Measurements from ENCODE around the gene DCD.
A peak's percentile ranks its signal among the peaks of the same experiment; 100 is the strongest.

The DCD gene, protein sequence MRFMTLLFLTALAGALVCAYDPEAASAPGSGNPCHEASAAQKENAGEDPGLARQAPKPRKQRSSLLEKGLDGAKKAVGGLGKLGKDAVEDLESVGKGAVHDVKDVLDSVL

DNA sequence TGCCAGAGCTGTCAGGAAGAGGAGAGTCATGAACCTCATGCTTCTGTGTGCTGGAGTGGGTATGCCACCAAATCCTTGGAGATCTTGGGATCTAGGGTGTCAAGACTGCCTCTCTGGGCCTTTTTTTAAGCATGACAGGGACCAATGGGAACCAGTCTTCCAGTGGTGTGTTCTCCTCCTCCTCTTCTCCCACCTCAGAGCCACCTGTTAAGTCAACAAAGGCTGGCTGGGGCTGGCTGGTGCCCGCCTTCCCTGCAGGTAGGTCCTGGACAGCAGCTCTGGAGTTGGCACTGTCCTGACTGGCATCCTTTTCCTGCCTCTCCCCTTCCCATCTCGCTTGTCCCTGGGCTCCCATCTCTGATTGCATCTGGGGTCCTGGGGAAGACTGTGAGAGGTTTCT, at the start of gene DCD:
TSS of gene DCD (minus strand) at position 101 of the 400 bp plus-strand sequence. CDS start at position 39, 62 bp downstream.
- Histone ChIP-seq H3K9ac (ENCODE audit: low read depth, low read length) (no peak within 1 kb of the TSS), H3K27me3 (ENCODE audit: control insufficient read depth, insufficient read depth, low read length) (peaks cover 7% of the 10 kb centered on the region; the same call in 1 of the 2 replicates)

DNA sequence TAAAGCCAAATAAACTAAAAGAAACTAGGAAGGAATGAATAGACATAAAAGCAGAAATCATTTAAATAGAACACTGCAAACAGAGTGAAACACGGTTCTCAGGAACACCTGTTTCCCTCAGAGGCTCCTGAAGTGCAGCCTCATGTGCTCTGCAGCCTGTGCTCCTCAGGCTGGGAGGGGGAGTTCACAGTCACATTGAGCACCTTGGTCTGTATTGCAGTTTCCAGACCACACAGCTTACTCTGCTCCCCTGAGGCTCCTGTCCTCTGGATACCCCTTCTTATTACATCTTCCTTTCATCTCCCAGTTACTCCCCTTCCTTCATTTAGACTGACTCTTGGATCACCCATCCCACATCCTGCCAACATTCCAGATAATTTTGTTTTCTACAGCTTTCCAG, 49.7 kb upstream of the DCD start:
- Histone ChIP-seq H3K4me1 (ENCODE audit: control insufficient read depth, insufficient read depth, low read length) (no peaks in the 10 kb centered on the region), H3K9ac (ENCODE audit: low read depth, low read length) (no peak overlapping the region), H3K27me3 (ENCODE audit: control insufficient read depth, insufficient read depth, low read length) (no peaks in the 10 kb centered on the region), H3K9me3 (ENCODE audit: control insufficient read depth, insufficient read depth, low read length) (no peaks in the 10 kb centered on the region), H3K27ac (ENCODE audit: low read depth, low read length) (no peak overlapping the region), H3K36me3 (ENCODE audit: control insufficient read depth, insufficient read depth, low read length) (no peaks in the 10 kb centered on the region), H3K4me3 (ENCODE audit: low read depth, low read length) (no peak overlapping the region)

More for the DNA sequence above, at the start of gene DCD:
- Histone ChIP-seq H3K36me3 (ENCODE audit: control insufficient read depth, insufficient read depth, low read length) (no peaks in the 10 kb centered on the region), H3K4me3 (ENCODE audit: low read depth, low read length) (no peak within 1 kb of the TSS), H3K27ac (ENCODE audit: low read depth, low read length) (no peak within 1 kb of the TSS), H3K4me1 (ENCODE audit: control insufficient read depth, insufficient read depth, low read length) (no peaks in the 10 kb centered on the region), H3K9me3 (ENCODE audit: control insufficient read depth, insufficient read depth, low read length) (no peaks in the 10 kb centered on the region)

DNA sequence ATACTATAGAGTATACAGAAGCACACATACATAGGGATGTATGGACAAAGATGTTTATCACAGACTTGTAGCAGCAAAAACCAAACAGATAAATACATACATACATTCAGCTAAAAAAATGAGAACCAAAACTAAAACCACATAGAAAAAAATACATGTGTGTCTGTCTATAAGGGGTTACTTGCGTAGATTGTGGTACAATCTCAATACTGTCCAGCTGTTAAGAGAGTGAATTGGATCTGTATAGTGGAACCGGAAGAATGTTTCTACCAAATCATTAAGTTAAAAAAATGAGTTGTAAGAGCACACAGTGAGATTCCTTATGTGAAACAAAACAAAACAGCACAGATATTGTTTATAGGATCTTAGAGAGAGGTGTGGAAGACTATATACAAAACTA, 44.2 kb upstream of the DCD start:
- Histone ChIP-seq H3K9ac (ENCODE audit: low read depth, low read length) (no peak overlapping the region), H3K27ac (ENCODE audit: low read depth, low read length) (no peak overlapping the region), H3K9me3 (ENCODE audit: control insufficient read depth, insufficient read depth, low read length) (no peaks in the 10 kb centered on the region), H3K4me1 (ENCODE audit: control insufficient read depth, insufficient read depth, low read length) (peaks cover 3% of the 10 kb centered on the region; the same call in 1 of the 2 replicates), H3K4me3 (ENCODE audit: low read depth, low read length) (no peak overlapping the region), H3K36me3 (ENCODE audit: control insufficient read depth, insufficient read depth, low read length) (no peaks in the 10 kb centered on the region), H3K27me3 (ENCODE audit: control insufficient read depth, insufficient read depth, low read length) (no peaks in the 10 kb centered on the region)

DNA sequence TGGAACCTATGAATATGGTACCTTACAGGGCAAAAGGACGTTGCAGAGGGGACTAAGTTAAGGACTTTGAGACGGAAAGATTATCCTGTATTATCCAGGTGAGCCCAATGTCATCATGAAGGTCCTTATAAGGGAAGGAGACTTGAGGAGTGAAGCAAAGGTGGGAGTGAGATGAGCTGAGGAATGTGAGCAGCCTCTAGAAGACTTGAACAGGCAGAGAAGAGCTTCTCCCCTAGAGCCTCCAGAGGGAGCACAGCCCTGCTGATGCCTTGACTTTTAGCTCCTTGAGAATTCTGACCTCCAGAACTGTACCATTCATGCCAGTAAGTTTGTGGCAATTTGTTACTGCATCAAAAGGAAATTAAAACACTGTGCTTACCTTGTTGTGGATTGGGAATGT, 41.8 kb upstream of the DCD start:
- Histone ChIP-seq H3K4me1 (ENCODE audit: control insufficient read depth, insufficient read depth, low read length) (peaks cover 12% of the 10 kb centered on the region; the same call in 1 of the 2 replicates), H3K27ac (ENCODE audit: low read depth, low read length) (no peak overlapping the region), H3K9ac (ENCODE audit: low read depth, low read length) (no peak overlapping the region), H3K36me3 (ENCODE audit: control insufficient read depth, insufficient read depth, low read length) (no peaks in the 10 kb centered on the region), H3K27me3 (ENCODE audit: control insufficient read depth, insufficient read depth, low read length) (peaks cover 4% of the 10 kb centered on the region; the same call in 1 of the 2 replicates), H3K9me3 (ENCODE audit: control insufficient read depth, insufficient read depth, low read length) (peaks cover 4% of the 10 kb centered on the region; the same call in 1 of the 2 replicates), H3K4me3 (ENCODE audit: low read depth, low read length) (no peak overlapping the region)

DNA sequence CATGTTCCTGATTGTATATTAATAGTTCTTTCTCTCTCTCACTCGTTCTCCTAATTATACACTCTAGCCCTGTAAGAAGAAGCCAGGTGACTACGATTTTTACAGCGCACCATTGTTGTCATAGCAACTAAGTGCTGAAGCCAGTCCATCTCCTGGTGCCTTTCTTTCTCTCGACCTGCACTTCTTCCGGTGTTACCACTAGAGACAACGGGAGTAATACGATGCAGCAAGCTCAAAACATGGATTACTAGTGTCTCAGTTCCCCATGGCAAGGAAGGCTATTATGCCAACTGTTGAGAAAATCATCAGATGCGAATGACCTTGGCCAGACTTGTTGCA, 40.8 kb upstream of the DCD start:
- Histone ChIP-seq H3K4me3 (ENCODE audit: low read depth, low read length) (no peak overlapping the region), H3K4me1 (ENCODE audit: control insufficient read depth, insufficient read depth, low read length) (peaks cover 22% of the 10 kb centered on the region), H3K9ac (ENCODE audit: low read depth, low read length) (no peak overlapping the region), H3K36me3 (ENCODE audit: control insufficient read depth, insufficient read depth, low read length) (no peaks in the 10 kb centered on the region), H3K27ac (ENCODE audit: low read depth, low read length) (no peak overlapping the region), H3K27me3 (ENCODE audit: control insufficient read depth, insufficient read depth, low read length) (peaks cover 4% of the 10 kb centered on the region; the same call in 1 of the 2 replicates), H3K9me3 (ENCODE audit: control insufficient read depth, insufficient read depth, low read length) (peaks cover 4% of the 10 kb centered on the region; the same call in 1 of the 2 replicates)

DNA sequence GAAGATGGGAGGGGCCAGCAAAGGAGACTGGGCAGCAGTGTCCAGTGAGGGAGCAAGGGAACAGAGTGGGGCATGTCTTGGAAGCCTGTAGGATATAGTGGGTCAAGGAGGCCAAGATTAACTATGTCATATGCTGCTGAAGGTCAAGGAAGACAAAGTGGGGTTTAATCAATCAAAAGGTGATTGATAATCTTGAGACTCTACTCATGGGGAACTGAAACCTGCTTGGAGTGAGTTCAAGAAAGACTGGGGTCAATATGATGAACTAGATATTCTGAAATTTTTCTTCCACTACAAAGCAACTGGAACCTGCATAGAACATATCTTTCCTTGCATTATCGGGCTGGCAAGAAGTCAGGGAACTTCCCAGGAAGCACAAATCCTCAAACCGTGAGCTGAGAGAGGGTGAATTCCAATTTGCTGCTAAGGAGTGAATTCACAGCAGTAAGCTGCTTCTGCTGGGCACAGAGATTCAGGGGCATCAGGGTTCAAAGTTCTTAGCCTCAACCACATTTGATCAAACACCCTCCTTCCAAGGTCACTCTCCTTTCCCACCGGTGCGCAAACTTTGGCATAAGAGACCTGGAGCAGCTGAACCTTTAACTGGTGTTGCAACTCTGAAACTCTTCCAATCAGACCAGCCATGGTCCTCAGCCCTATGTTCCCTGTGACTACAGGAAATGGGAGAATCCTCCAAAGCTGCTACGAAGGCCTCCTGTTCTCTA, 40.3 kb upstream of the DCD start:
- H3K27me3 ChIP-seq (ENCODE audit: control insufficient read depth, insufficient read depth, low read length) = peaks cover 4% of the 10 kb centered on the region; the same call in 1 of the 2 replicates
- H3K9ac ChIP-seq (ENCODE audit: low read depth, low read length) = no peak overlapping the region
- H3K27ac ChIP-seq (ENCODE audit: low read depth, low read length) = no peak overlapping the region
- H3K36me3 ChIP-seq (ENCODE audit: control insufficient read depth, insufficient read depth, low read length) = no peaks in the 10 kb centered on the region
- H3K4me3 ChIP-seq (ENCODE audit: low read depth, low read length) = no peak overlapping the region
- H3K9me3 ChIP-seq (ENCODE audit: control insufficient read depth, insufficient read depth, low read length) = peaks cover 4% of the 10 kb centered on the region; the same call in 1 of the 2 replicates
- peaks cover 27% of the 10 kb centered on the region for H3K4me1 ChIP-seq (ENCODE audit: control insufficient read depth, insufficient read depth, low read length)

DNA sequence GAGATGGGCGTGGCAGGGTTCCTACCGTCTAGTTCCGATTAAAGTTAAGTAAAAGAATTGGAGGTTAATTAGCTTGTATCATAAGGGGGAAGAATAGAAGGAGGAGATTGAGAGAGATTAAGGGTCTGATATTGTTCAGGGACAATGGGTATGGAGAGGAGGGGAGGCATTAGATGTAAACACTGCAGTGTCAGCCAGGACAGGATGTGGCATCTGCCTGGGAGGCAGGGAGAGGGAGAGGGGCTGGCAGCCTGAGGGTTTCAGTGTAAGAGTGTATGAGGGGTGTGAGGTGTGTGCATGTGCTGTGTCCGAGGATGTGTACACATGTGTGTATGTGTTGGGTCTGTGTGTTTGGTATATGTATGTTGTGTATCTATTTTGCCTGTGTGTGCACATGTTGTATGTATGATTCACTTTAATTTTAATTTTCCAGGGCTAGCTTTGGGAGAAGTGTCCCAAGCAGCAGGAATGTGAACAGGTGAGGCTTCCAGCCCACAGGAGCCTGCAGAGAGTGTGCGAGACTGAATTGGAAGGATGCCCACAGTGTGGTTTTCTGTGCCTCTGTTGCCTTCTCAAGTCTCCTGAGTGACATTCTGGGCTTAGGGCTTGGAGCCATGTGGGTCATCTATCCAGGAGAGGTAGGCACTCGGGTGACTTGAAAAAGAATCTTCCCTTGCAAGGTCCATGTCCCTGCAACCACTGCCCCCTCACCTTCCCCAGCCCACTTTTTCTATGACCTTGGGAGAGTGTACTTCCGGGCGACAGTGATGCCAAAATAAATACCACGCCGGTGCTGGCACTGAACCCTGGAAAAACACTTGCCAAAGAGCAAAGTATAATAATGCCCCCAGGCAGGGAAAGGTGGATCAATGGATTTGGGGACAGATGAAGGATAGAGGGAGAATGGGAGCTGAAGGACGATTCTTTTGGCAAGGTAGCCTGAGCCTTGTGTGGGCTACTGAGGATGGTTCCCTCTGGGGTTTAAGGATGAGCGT, 36.8 kb upstream of the DCD start:
- Histone ChIP-seq H3K27me3 (ENCODE audit: control insufficient read depth, insufficient read depth, low read length) (peaks cover 4% of the 10 kb centered on the region; the same call in 1 of the 2 replicates), H3K36me3 (ENCODE audit: control insufficient read depth, insufficient read depth, low read length) (no peaks in the 10 kb centered on the region), H3K27ac (ENCODE audit: low read depth, low read length) (peak overlapping the region; percentile 90), H3K9me3 (ENCODE audit: control insufficient read depth, insufficient read depth, low read length) (peaks cover 4% of the 10 kb centered on the region; the same call in 1 of the 2 replicates), H3K4me3 (ENCODE audit: low read depth, low read length) (no peak overlapping the region), H3K9ac (ENCODE audit: low read depth, low read length) (no peak overlapping the region), H3K4me1 (ENCODE audit: control insufficient read depth, insufficient read depth, low read length) (peaks cover 49% of the 10 kb centered on the region)

DNA sequence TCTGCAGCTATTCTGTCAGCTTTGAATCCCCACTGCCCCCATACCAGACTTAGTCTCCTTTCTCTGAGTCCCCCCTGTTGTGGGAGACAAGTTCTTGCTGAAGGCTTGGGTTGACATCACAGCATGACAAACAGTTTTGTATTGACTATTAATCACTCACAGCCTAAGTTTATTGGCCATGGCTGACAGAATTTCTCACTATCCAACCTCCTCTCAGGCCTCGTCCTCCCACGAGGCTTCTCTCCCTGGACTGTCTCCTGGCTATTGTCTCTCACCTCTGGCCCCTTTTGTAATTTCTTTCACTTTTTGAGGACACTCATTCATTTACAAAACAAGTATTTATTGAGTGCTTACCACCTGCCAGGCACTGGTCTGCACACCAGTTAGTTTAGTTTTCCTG, 35.2 kb upstream of the DCD start:
- H3K27me3 ChIP-seq (ENCODE audit: control insufficient read depth, insufficient read depth, low read length) = peaks cover 4% of the 10 kb centered on the region; the same call in 1 of the 2 replicates
- peaks cover 4% of the 10 kb centered on the region; the same call in 1 of the 2 replicates for H3K9me3 ChIP-seq (ENCODE audit: control insufficient read depth, insufficient read depth, low read length)
- H3K4me3 ChIP-seq (ENCODE audit: low read depth, low read length) = peak overlapping the region; percentile 28
- no peak overlapping the region for H3K9ac ChIP-seq (ENCODE audit: low read depth, low read length)
- peak overlapping the region; percentile 90 for H3K27ac ChIP-seq (ENCODE audit: low read depth, low read length)
- peaks cover 45% of the 10 kb centered on the region for H3K4me1 ChIP-seq (ENCODE audit: control insufficient read depth, insufficient read depth, low read length)
- H3K36me3 ChIP-seq (ENCODE audit: control insufficient read depth, insufficient read depth, low read length) = no peaks in the 10 kb centered on the region

DNA sequence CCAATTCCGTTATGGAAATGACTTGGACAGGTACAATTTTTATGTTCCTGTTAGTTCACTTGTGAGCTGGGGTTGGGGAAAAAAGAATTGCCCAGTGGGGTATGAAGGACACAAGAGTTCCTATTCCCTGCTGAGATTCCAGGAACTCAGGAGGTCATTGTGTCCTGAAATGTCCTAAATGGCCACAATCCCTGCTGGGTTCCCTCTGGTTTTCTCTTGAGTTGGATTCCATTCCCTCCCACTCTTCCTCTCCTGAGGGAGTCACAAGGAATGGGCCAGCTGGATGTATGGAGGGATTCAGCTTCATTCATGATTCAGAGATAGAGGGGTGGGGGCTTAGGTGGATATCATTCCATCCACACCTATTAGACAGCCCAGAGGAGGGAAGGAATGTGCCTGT, 34.5 kb upstream of the DCD start:
- Histone ChIP-seq H3K4me1 (ENCODE audit: control insufficient read depth, insufficient read depth, low read length) (peaks cover 51% of the 10 kb centered on the region), H3K27me3 (ENCODE audit: control insufficient read depth, insufficient read depth, low read length) (peaks cover 4% of the 10 kb centered on the region; the same call in 1 of the 2 replicates), H3K9ac (ENCODE audit: low read depth, low read length) (no peak overlapping the region)

DNA sequence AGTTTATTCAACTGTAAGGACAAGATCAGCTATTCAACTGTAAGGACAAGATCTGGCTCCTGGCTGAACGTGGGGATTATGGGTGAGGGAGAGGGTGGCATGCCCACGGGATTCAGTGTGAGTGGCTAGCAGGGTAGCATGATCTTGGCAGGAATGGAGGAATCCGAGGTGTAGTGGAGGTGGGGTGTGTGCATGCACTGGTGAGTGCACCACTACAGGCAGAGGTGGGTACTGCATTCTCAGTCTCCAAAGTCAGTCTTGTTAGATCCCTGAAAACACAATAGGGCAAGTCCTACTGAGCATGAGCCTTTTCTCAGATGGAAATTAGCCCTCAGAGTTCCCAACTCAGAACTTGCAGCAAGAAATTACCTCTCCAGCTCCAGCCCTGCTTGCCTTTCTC, 32.2 kb upstream of the DCD start:
- Histone ChIP-seq H3K4me3 (ENCODE audit: low read depth, low read length) (no peak overlapping the region), H3K4me1 (ENCODE audit: control insufficient read depth, insufficient read depth, low read length) (peaks cover 53% of the 10 kb centered on the region), H3K9ac (ENCODE audit: low read depth, low read length) (no peak overlapping the region), H3K36me3 (ENCODE audit: control insufficient read depth, insufficient read depth, low read length) (no peaks in the 10 kb centered on the region), H3K27ac (ENCODE audit: low read depth, low read length) (peak overlapping the region; percentile 55), H3K27me3 (ENCODE audit: control insufficient read depth, insufficient read depth, low read length) (no peaks in the 10 kb centered on the region), H3K9me3 (ENCODE audit: control insufficient read depth, insufficient read depth, low read length) (no peaks in the 10 kb centered on the region)

More for the DNA sequence above, 34.5 kb upstream of the DCD start:
- peaks cover 4% of the 10 kb centered on the region; the same call in 1 of the 2 replicates for H3K9me3 ChIP-seq (ENCODE audit: control insufficient read depth, insufficient read depth, low read length)
- peak overlapping the region; percentile 90 for H3K27ac ChIP-seq (ENCODE audit: low read depth, low read length)
- H3K4me3 ChIP-seq (ENCODE audit: low read depth, low read length) = peak overlapping the region; percentile 28; the same call in 1 of the 2 replicates
- no peaks in the 10 kb centered on the region for H3K36me3 ChIP-seq (ENCODE audit: control insufficient read depth, insufficient read depth, low read length)
